NCI-H1092 (cell line): ENCODE data around the gene PRSS57.

ENCODE experiments used
- DNase-seq: peaks from one replicate; lab custom pipeline; 2025; lab: John Stamatoyannopoulos, UW

Gene PRSS57

GRCh38 chr19:652467-653389 lies 42.5 kb downstream of the PRSS57 start:
- no peak for DNase-seq

GRCh38 chr19:651991-652390 lies 43.3 kb downstream of the PRSS57 start:
- no peak for DNase-seq

- no peak for DNase-seq
These were observed 44.0 kb downstream of the PRSS57 start for GRCh38 chr19:651114-651818.

DNA sequence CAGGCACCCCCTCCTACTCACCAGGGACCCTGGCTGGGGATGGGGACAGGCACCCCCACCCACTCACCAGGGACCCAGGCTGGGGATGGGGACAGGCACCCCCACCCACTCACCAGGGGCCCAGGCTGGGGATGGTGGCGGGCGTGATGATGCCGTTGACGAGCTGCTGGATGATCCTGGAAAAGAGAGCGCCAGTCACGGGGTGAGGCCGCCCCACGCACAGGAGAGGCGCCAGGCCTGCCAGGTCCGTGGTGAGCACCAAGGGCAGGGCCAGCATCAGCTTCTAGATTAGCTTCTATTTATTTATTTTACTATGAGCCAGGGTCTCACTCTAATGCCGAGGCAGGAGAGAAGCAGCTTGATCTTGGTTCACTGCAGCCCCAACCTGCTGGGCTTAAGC lies 45.1 kb downstream of the PRSS57 start:
- DNase-seq: no peak

DNA sequence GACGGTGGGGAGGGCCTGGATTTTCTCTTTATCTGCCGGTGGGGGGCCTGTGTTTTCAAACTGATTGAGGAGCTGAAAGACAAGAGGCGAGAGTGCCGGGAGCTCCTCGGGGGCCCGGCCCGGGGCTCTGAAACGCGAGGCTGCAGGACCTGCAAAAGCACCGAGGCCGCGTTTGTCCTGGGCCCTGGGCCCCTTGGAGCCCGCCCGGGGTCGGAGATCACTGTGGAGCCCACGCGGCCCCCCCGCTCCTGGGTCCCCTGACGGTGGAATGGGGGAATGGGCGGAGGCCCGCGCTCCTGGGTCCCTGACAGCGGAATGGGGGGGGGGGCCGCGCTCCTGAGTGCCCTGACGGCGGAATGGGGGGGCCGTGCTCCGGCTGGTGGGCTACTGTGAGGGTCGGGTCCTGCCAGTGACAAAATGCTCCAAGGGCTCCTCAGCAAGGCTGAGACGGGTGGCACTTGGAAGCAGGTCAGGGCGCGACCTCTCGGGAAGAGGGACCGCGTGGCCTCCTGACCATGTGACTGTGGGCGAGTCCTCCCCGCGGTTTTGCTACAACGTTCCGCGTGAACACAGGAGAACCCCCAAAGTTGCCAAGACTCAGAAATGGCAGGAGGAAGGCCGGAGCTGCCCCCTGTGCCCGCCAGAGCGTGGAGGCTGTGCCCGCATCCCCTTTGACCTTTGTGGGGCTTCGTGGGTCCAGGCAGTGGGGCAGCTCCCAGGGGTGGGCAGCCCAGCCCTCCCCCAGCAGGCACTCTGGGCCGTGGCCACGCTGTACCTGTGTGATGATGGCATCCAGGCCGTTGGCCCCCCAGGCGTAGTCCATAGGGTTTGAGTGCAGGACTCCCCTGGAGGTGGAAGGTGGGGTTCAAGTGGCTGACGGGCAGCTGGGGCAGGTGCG lies 46.1 kb downstream of the PRSS57 start:
- DNase-seq: no peak

DNA sequence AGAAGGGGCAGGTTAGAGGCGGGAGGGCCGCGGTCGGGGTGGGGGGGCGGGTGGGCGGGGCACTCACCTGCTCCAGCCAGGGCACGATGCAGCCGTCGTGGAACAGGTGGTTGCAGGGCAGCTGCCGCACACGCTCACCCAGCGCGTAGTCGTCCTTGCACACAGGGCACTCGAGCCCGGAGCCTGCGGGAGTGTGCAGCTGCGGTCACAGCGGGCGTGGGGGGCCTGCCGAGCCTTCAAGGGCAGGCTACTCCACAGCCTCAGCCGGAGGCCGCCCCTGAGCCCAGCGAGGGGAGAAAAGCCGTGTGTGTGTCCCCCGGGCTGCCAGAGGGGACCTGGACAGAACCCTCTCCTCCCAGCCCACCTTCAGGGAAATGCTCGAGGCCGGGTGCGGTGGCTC lies 46.9 kb downstream of the PRSS57 start:
- DNase-seq: no peak

DNA sequence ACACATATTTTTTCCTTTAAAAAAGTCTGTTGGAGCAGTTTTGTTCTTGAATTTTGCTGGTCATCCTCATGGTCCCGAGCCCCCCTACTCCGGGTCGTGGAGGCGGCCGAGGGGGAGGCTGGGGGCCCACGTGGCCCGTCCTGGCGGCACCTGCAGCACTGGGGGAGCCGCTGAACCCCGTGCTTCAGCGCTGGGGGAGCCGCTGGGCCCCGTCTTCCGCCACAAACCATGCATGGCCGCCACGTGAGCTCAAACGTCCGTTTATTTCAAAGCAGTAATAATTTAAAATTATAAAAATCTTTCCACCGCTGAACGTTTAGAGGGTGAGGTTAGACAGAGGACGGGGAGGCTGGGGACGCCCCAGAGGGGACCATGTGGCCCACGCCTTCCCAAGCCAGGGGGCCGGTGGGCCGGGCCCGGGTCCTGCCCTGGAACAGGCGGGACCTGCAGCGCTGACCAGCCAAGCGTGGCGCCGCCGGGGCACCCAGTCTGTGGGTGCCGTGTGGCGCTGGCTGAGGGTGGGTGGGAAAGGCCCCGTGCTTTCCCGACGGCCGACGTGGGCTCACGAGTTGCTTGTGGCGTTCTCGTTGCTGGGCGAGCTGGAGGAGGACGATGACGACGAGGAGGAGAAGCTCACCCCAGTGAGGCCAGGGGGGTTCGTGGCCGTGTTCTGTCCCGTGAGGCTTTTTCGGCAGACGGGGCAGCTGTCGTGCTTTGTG lies 47.5 kb downstream of the PRSS57 start:
- no peak for DNase-seq

- no peak for DNase-seq
These were observed 48.3 kb downstream of the PRSS57 start for GRCh38 chr19:646779-647565.

GRCh38 chr19:645912-646778 lies 49.1 kb downstream of the PRSS57 start:
- no peak for DNase-seq

- no peak for DNase-seq
These were observed 50.5 kb downstream of the PRSS57 start for GRCh38 chr19:644789-645188.

DNA sequence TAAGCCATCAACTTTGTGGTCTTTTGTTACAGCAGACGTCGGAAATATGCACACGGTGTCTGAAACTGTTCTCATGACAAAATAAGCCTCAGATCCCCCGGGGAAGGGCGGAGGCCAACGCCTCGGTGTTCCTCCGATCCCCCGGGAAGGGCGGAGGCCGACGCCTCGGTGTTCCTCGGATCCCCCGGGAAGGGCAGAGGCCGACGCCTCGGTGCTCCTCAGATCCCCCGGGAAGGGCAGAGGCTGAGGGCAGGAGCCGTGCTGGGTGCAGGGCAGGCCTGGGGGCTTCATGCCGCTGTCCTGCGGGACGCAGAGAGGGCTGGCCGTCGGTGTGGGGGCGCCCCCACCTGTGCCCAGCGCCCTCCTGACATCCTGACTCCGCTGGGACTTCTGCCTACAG lies 50.9 kb downstream of the PRSS57 start:
- DNase-seq: no peak

GRCh38 chr19:643736-644135 lies 51.5 kb downstream of the PRSS57 start:
- DNase-seq: no peak

GRCh38 chr19:642767-643727 lies 52.2 kb downstream of the PRSS57 start:
- DNase-seq: no peak

GRCh38 chr19:641702-642101 lies 53.5 kb downstream of the PRSS57 start:
- DNase-seq: no peak

DNA sequence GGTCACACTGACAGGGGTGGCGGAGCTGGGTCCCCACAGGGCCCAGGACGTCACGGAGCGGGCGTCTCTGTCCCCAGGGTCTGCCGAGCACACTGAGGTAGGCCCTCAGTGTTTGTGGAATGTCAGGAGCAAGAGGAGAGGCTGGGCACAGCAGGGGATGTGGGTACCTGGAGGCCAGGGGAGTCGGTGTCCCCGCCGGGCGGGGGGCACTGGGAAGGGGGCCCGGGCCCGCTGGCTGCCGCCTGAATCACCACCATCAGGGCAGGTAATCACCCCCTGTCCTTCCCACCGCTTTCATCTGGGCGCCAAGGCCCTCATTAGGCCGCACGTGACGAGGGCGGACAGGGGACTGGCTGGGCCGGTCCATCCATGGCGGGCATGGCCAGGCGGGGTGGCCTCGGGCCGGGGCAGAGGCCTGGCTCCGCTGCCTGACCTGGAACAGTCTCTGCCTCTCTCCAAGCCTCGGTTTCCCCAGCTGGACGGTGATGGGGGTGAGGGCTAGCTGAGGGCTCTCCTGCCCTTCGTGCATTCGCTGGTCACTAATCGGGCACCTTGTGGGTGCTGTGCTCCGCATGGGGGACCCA lies 54.6 kb downstream of the PRSS57 start:
- DNase-seq: no peak

DNA sequence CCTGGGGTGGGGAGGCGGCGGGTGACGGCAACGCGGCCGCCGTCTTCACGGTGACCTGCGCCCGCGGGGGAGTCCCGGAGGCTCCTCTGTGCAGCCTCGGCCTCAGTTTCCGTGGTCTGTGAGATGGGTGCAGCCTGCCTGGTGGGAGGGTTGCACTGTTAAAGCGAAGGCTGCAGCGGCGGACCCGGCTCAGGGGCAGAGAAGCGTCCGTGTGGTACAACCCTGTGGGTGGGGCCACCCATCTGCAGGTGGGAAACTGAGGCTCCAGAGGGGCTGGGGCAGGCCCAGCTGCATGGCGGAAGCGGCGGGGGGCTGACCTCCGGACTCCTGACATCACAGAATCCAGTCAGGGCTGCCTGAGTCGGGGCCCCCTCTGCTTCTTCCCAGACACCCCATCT lies 55.1 kb downstream of the PRSS57 start:
- no peak for DNase-seq

GRCh38 chr19:639253-640160 lies 55.7 kb downstream of the PRSS57 start, which contains the start of gene FGF22:
FGF22 (plus strand) TSS chr19:639879; CDS start chr19:639926, 47 bp downstream.
- DNase-seq: peak; percentile 87
